T-helper 22 cell (primary cell): ENCODE data around the gene IQCK.

Source experiments
- DNase-seq: peaks from one replicate; pipeline ENCODE4 v3.0.0-alpha.2; 2020; ENCODE audit warnings: low read depth

The IQCK gene

DNA sequence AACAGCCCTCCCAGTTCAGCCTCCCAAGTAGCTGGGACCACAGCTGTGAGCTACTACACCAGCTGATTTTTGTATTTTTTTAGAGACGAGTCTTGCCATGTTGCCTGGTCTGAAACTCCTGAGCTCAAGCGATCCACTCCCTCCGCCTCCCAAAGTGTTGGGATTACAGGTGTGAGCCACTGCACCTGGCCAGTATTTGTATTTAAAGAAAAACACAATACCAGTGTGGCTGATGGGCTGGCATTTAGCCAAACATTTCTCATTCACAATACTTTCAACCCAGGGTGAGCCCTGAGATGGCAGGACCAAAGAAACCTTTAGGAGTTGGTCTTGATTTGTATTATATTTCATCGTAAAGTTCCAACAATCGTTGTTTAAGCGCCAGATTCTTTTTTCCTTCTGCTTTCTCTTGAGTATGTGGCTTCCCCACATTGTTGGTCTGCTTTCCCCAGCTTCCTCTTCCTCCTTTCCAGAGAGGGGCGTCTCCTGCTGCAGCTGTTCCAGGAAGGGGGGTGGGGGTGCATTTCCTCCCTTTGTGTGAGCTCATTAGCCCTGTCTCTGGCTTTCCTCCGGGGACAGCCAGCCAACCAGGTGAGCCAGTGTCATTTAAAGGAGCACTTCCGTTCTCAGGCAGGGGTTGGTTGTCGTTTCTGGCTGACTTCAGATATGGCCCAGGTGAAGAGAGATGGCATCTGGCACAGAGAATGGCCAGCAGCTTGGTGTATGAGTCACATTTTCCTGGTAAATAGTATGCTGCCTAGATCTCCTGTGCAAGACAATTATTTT is 86.7 kb downstream of the IQCK start:
- DNase-seq = no peak

DNA sequence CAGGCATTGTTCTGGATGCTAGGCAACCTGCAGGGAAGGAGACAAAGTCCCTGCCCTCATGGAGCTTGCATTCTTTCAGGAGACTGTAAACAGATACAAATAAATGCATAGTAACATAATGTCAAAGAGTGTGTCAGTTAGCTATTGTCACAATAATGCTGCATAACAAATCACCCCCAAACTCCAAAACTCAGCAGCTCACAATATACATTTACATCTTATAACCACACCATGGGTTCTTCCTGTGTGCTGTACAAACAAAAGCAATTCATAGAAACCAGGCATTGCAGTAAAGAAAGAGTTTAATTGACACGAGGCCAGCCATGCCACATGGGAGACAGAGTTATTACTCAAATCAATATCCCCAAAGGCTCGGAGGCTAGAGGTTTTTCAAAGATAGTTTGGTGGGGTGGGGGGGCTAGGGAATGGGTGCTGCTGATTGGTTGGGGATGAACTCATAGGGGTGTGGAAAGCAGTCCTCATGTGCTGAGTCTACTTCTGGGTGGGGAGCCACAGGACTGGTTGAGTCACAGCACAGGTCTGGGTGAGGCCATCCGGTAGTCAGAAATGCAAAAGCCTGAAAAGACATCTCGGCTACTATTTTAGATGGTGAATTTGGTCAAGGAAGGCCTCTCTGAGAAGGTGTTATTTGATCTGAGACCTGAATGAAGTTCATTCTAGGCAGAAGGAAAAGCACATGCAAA is 87.5 kb downstream of the IQCK start:
- DNase-seq = no peak

DNA sequence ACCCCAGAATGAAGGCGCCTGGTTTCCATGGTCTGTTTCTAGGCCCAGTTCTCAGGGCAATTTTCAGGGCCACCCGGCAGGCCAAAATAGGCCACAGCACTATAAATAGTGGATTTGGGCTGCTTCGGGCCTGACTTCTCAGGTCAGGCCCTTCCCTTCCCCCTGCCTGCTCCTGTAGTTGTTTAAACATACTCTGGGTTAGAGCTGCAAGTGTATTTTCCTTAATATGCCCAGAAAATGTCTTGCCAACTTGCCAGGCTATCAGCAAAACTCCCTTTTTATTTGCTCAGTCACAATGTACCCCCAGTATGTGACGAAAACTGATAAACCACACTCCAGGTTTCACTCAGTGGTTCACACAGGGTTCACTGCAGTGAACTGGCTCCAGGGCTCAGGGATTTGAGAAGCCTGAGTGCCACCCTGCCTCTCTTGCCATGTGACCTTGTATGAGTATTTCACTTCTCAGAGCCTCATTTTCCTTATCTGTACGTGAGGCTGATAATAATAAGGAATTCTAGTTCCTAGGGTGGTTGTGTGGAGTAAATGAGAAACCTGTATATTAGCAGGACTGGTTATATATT is 90.1 kb downstream of the IQCK start:
- DNase-seq = no peak

DNA sequence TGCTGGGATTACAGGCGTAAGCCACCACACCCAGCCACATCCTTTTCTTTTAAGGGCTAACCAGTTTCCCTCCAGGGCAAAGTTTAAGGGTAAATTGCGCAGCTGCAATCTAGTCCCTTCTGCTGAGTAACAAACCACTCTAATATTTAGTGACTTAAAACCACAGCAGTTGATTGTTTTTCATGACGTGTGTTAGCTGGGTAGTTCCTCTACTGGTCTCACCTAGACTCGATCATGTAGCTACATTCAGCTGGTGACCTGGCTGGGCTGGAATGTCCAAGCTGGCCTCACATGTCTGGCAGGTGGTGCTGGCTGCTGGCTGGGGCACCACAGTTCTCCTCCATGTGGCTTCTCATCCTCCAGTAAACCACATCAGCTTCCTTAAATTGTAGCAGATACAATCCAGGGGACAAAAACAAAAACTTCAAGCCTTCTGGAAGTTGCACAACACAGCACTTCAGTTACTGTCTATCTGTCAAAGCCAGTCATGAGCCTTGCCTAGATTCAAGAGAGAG is 91.1 kb downstream of the IQCK start:
- DNase-seq = no peak

- DNase-seq = no peak
Measured at GRCh38 chr16:19809693-19810092, 91.6 kb downstream of the IQCK start.

GRCh38 chr16:19810817-19811731 is 93.0 kb downstream of the IQCK start:
- DNase-seq = no peak

GRCh38 chr16:19812986-19813385 is 94.9 kb downstream of the IQCK start:
- no peak for DNase-seq

DNA sequence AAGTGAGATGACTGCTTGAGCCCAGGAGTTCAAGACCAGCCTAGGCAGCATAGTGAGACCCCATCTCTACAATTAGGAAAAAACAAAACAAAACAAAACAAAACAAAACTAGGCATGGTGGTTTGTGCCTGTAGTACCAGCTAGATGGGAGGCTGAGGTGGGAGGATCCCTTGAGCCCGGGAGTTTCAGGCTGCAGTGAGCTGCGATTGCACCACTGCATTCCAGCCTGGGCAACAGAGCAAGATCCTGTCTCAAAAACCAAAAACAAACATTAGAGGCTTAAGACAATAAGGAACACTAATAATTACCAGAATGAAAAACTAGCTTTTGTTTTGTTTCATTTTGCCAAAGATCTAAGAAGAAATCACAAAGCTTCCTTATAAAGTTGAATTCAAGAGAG is 97.3 kb downstream of the IQCK start:
- no peak for DNase-seq

DNA sequence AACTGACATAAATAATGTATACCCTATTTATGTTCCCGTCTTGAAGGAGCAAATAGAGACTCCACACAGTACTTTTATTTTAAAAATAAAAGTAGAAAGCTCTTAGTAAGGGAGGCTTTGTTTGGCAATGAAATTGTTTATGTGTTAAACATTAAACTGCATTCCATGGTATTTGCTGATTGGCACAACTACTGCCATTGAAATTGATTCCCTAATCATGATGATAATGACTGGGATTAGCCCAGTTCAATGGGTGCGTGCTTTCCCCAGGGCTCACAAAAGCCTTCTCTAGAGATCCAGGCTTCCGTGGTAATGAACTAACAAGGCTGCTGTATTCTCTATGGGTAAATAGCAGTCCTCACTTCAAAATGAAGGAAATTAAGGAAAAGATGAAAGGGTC is 99.1 kb downstream of the IQCK start:
- no peak for DNase-seq

DNA sequence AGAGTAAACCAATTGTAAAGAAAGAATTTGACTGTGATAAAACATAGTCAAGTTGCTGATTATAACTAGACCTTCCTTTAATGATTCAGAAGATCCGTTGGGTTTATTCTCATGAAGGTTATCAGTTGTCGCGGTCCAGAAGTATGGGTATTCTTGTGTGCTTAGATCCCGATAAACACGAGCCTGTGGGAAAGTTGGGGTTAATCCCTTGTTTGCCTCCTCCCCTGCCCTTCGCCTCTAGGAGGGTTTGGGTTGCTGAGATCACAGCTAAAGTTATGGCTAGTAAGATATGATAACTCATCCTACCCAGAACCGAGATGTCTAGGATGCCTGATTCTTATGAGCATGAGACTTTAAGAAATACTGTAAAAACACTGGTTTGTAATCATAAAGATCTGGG is 99.8 kb downstream of the IQCK start:
- no peak for DNase-seq

- no peak for DNase-seq
Measured at GRCh38 chr16:19822533-19822932, 104.5 kb downstream of the IQCK start.

DNA sequence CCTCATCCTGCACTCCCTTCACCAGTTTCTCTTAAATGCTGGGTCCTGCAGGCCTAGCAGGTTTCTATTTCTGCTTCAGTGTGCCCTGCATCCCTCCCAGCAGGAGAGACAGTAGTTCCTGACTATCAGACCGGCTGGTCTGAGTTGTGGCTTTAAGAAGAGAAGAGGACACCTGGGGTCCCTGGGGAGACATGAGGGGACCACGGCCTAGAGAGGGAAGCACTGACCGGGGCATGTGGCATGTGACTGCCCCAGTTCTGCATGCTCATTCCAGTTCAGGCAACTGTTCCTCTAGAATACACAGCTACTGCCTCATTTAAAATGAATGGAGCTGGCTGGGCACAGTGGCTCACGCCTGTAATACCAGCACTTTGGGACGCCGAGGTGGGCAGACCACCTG is 105.3 kb downstream of the IQCK start:
- DNase-seq = no peak

DNA sequence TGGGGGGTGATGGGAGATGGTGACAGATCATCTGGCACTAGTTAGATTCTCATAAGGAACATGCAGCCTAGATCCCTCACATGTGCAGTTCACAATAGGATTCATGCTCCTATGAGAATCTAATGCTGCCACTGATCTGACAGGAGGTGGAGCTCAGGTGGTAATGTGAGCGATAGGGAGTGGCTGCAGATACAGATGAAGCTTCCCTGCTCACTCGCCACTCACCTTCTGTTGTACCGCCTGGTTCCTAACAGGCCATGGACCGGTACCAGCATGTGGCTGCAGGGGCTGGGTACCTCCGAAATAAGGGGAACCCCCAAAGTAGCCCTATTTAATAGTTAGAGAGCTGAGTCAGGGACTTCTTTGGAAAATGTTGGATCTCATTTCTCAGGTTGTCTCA is 106.1 kb downstream of the IQCK start:
- DNase-seq = no peak

- DNase-seq = no peak
Measured at GRCh38 chr16:19829844-19830692, 112.0 kb downstream of the IQCK start.

DNA sequence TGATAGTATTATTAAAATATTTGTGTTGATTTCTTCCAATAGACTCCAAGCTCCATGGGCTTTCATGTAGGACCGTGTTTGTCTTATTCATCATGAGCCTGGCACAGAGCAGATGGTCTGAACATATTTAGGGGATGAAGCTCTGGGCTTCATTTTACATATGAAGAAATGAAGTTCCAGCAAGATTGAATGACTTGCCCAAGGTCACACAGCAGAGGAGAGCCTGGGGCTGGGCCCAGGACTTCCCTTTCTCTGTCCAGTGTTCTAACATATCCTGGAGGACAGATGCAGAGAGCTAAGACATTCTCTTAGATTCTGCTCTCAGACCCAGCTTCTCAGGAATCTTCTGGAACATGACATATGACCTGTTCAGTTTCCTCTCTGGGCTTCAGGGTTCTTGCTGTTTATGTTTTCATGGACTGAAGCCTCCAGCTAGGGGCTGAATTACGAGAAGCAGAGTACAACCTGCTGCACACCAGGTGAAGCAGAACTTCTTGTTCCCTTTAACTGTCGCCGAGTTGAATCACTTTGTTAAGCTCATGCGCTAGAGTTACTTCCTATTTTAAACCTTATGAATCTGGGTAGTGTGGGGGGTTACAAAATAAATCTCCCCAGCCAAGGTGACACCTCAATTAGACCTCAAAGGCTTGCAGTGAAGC is 113.0 kb downstream of the IQCK start:
- no peak for DNase-seq

- no peak for DNase-seq
Measured at GRCh38 chr16:19831678-19832077, 113.6 kb downstream of the IQCK start.

DNA sequence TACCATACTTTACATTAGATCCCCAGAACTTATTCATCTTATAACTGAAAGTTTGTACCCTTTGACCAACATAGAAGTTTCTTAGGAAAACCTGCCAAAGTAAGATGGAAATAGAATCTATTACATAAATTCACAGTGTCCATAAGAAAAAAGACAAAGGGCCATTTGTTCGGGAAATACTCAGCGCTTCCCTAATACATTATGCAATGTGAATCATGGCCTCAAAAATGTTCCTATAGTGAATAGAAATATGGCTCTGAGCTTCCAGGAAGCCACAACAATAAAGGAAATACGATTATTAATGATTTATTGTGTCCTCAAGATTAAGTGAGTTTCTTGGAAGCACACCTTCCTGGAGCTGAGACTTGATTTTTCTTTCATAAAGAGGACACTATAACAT is 115.1 kb downstream of the IQCK start:
- no peak for DNase-seq

- DNase-seq = no peak
Measured at GRCh38 chr16:19833581-19833980, 115.5 kb downstream of the IQCK start.

DNA sequence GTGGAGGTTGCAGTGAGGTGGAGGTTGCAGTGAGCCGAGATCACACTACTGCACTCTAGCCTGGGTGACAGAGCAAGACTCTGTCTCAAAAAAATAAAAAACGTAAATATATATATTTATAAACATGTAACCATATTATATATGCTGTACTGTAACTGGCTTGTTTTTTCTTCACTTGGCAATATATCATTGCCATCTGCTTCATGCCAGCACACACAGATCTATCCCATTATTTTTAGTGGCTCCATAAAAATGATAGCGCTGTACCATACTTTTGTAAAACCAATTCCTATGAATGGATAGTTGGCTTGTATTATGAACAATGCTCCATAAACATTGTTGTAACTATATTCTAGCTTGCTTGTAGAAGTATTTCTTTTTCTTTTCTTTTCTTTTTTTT is 117.1 kb downstream of the IQCK start:
- DNase-seq = no peak

DNA sequence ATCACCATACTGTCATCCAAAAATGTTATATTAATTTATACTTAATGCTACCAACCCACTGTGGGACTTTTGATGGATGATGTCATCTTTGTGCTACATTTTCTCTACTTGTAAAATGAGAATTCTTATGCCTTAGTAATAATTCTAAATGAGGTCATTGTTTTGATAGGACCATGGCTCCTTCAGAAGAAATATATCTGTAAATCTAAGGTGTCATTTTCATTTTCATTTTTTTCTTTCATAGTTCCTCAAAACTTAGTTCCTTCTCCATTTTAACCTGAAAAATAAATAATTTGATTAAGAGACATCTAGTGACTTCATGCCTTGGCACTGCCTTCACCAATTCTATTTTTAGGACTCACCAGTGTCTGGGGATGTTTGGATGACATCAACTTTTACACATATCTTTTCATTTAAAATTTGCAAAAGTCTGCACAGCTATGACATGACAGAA is 117.9 kb downstream of the IQCK start:
- DNase-seq = no peak
